Mesothelial cell of epicardium (in vitro differentiated cells): Measurements from ENCODE around the gene LOXHD1. TPM values are rescaled to one million over a fixed set of nuclear protein-coding genes. Genes with fewer than 3 reads are reported as not detected.

Source experiments
- DNase-seq, 2 experiments: peaks; one replicate each; pipeline ENCODE4 v3.0.0; 2021; ENCODE audit warnings: low spot score in 2 of 2; ENCODE audit not compliant: unreplicated experiment in 2 of 2
- H3K27ac Mint-ChIP-seq: 2 replicates; pipeline ENCODE4 v1.8.0; 2021; ENCODE audit warnings: mixed read lengths
- H3K27me3 Mint-ChIP-seq: 2 replicates; pipeline ENCODE4 v1.8.0; 2021; ENCODE audit warnings: low read depth, mixed read lengths
- H3K36me3 Mint-ChIP-seq: 2 replicates; pipeline ENCODE4 v1.8.0; 2021; ENCODE audit warnings: mixed read lengths
- H3K4me1 Mint-ChIP-seq: 2 replicates; pipeline ENCODE4 v1.8.0; 2021; ENCODE audit warnings: mixed read lengths
- H3K4me3 Mint-ChIP-seq: 2 replicates; pipeline ENCODE4 v1.8.0; 2021; ENCODE audit warnings: mild to moderate bottlenecking, moderate library complexity, mixed read lengths
- H3K9me3 Mint-ChIP-seq: 2 replicates; pipeline ENCODE4 v1.8.0; 2021; ENCODE audit warnings: mixed read lengths
- CTCF ChIP-seq: fragments of 200-600 bp; sonication (generic); IDR thresholded peaks from one replicate; pipeline ENCODE4 v1.5.0; 2021; ENCODE audit warnings: antibody characterized with exemption; ENCODE audit not compliant: unreplicated experiment
- total RNA-seq: library from RNA; stranded (reverse); gene quantifications from 3 replicates; pipeline ENCODE4 v1.2.1, GENCODE V29; 2021

Gene LOXHD1
- total RNA-seq, 1 donor from 2014 or later = 0.07 TPM

DNA sequence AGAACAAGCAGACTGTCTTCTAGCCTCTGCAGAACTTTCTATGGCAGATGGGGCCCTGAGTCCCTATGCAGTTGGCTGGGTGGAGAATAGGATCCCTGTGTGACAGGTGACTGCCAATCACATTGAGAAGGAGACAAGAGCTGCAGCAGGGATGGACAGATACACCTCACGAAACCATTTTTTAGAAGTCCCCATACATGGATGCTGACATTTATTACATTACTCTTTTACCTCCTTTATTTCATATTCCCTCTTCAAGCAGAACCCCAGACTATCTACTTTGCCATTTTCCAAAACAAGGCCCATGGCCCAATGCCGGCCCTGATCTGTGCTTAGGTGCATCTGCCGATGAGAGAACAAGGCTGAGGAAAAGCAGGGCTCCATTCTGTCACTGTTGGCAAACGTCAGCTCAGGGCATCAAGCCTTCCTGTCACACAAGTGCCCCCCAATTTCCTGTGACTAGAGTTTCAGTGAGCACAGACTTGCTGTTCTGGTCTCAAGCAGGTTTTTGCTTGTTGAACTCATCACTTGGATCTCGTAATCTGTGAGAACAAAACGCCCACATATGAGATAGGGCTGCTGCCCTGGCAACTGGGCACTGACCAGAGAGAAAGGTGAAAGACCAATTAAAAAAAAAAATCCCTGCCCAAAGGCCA, 35.8 kb downstream of the LOXHD1 start:
- Mint-ChIP-seq H3K4me3 (no peak overlapping the region), H3K27ac (no peak overlapping the region), H3K9me3 (no peaks in the 10 kb centered on the region)

GRCh38 chr18:46619559-46619958, 37.5 kb downstream of the LOXHD1 start:
- no peak for DNase-seq
- no peaks in the 10 kb centered on the region for H3K9me3 Mint-ChIP-seq
- H3K4me3 Mint-ChIP-seq = no peak overlapping the region
- no peaks in the 10 kb centered on the region for H3K4me1 Mint-ChIP-seq
- peaks cover 29% of the 10 kb centered on the region for H3K27me3 Mint-ChIP-seq
- H3K36me3 Mint-ChIP-seq = no peaks in the 10 kb centered on the region
- H3K27ac Mint-ChIP-seq = no peak overlapping the region
- TF ChIP-seq CTCF = no peak

More for the DNA sequence above, 35.8 kb downstream of the LOXHD1 start:
- TF ChIP-seq CTCF = no peak
- Mint-ChIP-seq H3K36me3 (no peaks in the 10 kb centered on the region), H3K4me1 (no peaks in the 10 kb centered on the region), H3K27me3 (peaks cover 32% of the 10 kb centered on the region)
- DNase-seq = no peak

GRCh38 chr18:46615720-46616119, 41.3 kb downstream of the LOXHD1 start:
- Mint-ChIP-seq H3K4me1 (no peaks in the 10 kb centered on the region), H3K36me3 (no peaks in the 10 kb centered on the region), H3K4me3 (no peak overlapping the region), H3K27ac (no peak overlapping the region), H3K27me3 (peaks cover 40% of the 10 kb centered on the region), H3K9me3 (no peaks in the 10 kb centered on the region)
- no peak for TF ChIP-seq CTCF
- no peak for DNase-seq

GRCh38 chr18:46609048-46609447, 48.0 kb downstream of the LOXHD1 start:
- TF ChIP-seq CTCF = no peak
- no peak overlapping the region for H3K4me3 Mint-ChIP-seq
- no peaks in the 10 kb centered on the region for H3K4me1 Mint-ChIP-seq
- no peak overlapping the region for H3K27ac Mint-ChIP-seq
- H3K36me3 Mint-ChIP-seq = no peaks in the 10 kb centered on the region
- no peak for DNase-seq
- H3K9me3 Mint-ChIP-seq = no peaks in the 10 kb centered on the region
- peaks cover 63% of the 10 kb centered on the region for H3K27me3 Mint-ChIP-seq

DNA sequence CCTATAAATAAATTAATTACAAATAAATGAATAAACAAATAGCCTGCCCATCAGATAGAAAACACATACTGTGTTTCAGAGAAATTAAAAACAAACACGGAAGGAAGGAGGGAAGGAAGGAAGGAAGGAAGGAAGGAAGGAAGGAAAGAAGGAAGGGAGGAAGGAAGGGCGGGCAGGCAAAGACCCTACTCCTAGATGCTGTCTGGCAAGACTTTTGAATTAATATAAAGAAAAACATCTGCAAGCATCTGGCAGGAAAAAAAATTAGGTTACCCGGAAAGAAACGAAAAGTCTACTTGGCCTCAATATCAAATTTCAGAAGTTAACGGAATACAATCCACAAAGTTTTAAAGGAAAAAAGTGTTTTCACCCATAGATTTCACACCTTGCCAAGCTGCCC, 49.1 kb downstream of the LOXHD1 start:
- H3K4me3 Mint-ChIP-seq = no peak overlapping the region
- H3K27ac Mint-ChIP-seq = no peak overlapping the region
- DNase-seq = no peak
- H3K27me3 Mint-ChIP-seq = peaks cover 73% of the 10 kb centered on the region
- H3K9me3 Mint-ChIP-seq = no peaks in the 10 kb centered on the region
- no peaks in the 10 kb centered on the region for H3K36me3 Mint-ChIP-seq
- no peak for TF ChIP-seq CTCF
- no peaks in the 10 kb centered on the region for H3K4me1 Mint-ChIP-seq
